ENCODE measurements around the gene MIGA2.
"Not testable (repeated sequence)": the region's sequence is repeated elsewhere in the genome, so short reads cannot be mapped to it uniquely, and the experiment has no call there.

Gene MIGA2

DNA sequence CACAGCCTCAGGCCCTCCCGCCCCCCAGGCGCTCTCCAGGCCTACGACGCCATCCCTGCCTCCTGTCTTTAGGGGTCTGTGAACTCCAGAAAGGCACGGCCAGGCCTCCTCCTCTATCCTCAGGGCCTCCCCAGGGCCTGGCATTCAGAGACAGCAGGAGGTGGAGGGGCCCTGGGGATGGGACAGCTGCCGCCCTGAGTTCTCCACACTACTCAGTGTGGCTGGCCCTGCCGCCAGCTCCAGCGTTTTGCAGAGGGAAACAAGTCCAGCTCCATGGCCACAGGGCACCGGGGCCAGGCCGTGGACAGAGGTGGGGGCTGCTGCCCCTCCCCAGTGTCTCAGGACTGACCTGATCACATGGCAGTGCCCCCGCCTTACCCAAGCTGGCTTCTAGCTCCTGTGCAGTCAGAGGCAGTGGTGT is 24.7 kb upstream of the MIGA2 start:
- no peak for DNase-seq

DNA sequence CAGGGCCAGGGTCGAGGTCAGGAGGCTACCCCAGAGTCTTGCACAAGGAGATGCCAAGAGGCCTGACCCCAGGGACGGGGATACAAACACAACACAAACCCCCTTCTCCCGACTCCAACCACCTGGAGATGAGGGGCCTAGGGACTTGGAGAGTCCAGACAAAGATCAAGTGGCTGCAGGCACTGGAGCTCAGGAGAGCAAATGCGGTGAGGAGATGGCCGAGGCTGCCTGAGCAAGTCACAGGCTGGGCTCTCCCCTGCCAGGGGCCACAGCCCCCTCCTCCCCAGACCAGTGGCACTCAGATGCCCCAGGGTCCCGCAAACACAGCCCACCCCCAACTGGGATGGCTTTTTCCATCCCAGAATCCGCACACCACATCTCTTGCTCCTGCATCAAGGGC is 24.1 kb upstream of the MIGA2 start:
- DNase-seq = no peak

DNA sequence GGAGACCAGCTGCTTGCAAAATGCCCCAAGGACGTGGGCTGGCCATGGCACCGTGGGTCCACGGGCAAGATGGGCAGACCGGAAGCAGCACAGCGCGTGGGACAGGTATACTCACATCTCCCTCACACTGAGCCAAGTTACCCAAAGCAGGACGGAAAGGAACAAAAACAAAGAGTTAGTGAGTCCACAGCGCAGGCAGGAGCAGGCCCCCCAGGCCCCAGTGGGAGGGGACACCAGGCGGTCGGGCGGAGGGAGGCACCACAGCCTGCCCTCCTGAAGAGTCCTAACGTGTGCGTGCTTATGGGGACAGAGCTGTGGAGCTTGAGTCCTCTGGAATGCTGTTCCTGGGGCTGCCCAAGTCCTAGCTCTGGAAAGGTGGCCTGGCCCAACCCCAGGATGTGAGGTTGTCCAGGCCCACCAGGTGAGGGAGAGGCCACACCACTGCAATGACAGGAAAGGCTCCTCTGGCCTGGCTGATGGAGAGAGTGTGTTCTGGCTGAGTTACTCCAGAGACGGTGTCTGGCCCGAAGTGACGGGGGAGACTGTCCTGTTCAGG is 23.5 kb upstream of the MIGA2 start:
- no peak for DNase-seq

DNA sequence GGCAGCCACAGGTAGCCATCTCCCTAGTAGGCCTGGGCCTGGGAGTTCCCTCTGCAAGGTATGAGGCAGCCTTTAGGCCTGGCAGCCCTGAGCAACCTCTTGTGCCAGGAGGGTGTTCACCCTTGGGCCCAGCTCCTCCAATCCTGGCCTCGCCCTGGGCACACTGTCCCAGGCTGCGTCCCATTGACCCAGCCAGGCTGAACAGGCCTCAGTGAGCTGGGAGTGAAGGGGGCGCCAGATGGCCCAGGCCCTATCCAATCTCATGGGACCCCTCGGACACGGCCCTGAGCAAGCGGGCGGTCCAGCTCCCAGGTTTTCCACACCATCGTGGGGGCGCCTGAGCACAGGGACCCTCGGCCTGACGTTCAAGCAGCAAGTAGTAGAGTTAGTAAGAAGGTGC is 22.8 kb upstream of the MIGA2 start:
- no peak for DNase-seq

DNA sequence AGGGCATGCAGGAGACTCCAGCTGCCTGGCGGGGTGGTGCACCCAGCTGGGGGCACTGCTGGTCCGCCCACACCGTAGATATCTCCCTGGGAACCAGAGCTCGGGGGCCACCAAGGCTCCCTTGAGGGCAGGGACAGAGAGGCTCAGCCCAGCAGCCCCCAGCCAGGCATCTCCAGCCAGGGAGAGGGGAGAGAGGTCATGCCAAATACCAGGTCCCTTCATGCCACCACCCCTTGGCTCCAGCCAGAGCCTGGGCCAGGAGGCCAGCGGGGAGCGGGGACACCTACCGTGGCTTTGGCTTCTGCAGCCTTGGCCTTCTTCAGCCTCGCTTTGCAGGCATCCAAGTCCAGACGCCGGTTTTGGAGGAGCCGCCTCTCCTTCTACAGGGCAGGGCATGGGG is 22.3 kb upstream of the MIGA2 start:
- no peak for DNase-seq

DNA sequence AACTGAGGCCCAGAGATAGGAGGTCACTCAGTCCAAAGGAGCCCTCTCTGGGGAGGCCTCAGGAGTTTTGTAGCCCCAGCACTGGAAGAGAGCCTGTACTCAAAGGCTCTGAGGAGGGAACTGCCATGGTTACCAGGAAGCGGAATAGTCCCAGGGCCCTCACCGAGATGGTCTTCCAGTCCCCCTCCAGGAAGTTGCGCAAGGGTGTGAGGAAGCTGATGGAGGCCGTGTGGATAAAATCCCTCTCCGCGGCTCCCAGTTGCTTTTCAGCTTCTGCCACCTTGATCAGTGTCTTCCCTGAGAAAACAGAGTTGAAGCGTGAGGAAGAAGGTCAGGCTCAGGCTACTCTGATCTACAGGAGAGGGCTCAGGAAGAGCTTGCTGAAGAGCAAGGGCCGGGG is 21.8 kb upstream of the MIGA2 start:
- DNase-seq = no peak

DNA sequence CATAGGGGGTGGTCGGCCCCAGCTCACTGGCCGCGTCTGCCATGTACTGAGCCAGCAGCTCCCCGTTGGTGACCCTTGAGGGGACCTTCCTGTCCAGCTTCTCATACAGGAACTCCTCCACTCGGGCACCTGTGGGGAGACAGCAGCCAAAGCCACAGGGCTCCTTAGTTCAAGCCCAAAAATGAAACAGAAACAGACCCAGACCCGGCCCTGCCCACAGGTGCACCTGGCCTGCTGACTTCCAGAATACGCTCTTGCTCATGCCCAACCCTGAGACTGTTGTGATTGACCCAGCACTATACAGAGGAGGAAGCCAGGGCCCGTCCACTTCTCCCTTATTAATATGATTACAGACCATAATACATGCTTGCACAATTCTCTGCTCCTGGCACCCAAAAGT is 15.3 kb upstream of the MIGA2 start:
- DNase-seq = no peak

DNA sequence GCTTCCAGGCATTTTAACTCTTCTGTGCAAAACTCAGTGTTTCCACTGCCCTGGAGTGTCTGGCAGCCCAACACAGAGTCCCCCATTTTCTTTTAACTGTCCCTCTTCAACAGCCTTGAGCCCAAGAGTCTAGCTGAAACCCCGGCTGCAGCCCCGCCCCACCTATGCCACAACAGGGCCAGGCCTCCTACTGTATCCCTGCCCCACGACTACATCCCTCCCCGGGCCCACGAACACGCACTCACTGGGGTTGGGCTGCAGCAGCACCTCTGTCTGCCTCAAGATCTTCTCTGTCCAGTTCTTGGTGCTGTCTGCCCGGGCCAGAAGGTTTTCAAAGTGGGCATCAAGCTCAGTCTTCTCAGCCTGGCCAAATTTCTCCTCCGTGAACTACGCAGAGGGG is 14.4 kb upstream of the MIGA2 start:
- DNase-seq = no peak

DNA sequence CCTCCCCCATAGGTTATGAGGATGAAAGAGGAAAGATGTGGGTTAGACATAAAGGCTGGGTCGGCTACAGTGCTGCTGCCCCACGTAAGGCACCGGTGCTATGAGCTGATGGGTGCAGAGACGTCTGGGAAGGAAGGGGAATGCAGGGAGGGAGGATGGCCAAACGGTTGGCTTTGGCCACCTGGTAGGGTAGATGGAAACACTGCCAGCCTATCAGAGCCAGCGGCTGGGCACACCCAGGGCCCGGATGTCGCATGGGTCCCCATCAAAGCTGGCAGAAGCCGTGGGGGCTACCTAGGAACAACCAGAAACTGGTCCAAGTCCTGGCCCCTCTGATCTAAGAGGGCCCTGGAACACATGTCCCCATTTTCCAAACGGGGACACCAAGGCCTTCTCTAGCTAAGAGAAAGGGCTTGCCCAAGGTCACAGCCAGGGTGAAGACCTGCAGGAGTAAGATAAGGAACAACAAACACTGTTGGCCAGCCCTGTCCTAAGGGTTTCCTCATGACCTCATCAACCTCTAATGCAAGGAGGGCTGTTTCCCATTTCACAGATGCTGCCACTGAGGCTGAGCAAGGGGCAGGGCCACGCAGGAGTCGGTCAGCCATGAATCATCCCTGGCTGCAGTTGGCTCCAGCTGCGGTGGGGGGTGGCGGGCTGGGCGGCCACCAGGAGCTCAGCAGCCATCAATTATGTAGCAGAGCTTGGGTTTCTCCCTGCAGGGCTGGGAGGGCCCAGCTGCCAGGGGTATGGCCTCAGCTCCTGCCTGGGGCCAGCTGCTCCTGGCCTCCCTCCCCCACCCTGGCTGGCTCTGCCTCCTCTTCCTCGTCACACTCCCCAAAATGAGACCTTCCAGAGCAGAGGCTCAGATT is 13.2 kb upstream of the MIGA2 start:
- no peak for DNase-seq

DNA sequence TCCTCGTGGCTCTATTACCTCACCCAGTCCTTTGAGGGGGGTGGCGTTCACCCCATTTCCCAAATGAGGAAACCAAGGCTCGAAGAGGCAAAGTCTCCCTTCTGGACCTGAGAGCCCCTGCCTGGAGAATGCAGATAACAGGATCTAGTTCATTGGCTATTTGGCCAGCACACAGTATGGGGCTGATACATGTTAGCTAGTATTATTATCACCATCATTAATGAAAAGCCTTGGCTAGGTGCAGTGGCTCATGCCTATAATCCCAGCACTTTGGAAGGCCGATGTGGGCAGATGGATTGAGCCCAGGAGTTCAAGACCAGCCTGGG is 12.6 kb upstream of the MIGA2 start:
- DNase-seq = no peak

DNA sequence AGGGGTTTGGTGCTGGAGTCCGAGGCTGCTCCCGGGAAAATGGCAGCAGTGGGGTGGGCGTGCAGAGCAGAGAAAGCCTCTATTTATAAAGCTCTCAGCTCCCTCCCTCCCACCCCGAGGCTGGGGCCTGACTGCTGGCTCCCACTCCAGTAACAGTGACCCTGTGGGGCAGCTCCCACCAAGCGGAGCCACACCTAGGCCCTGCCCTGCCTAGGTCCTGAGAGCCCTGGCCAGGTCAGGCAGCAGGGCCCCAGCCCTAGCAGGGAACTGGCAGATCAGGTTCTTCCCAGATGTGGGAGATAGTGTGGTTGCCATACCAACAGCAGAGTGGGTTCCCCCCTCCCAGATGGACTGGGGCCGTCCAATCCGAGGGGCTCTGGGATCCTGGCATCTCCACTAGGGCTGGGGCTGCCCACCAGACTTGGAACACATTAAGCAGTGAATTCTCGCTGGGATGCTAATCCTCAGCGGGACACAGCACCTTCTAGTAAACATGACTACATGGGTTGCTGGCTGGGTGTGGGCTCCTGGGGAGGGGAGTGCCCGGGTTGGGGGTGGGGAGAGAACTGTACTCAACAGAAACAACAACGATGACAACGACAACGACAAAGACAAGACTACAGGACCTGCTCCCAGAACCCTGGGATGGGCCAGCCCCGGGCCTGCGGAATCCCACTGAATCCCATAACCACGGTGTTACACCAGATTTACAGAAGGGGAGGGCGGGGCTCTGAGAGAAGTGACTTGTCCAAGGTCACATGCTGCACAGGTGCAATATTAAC is 9.8 kb upstream of the MIGA2 start:
- DNase-seq = no peak

DNA sequence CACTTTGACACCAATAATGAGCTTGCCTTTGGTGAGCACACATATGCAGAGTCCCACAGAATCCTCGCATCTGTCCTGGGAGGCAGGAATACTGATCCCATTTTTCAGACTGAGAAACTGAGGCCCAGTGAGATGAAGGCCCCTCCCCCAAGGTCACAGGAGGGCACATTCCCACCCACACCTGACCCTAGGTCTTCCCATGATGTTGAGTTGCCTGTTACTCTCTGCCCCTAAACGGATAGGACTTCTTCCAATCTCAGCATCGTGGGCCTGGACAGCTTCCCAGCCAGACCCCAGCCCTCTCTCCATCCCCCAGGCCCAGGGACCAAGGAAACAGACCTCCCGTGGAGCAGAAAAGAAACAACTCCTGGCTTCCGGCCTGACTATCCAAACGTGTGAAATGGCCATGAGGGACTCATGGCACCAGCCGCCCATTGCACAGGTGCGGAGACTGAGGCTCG is 9.2 kb upstream of the MIGA2 start:
- DNase-seq = no peak

DNA sequence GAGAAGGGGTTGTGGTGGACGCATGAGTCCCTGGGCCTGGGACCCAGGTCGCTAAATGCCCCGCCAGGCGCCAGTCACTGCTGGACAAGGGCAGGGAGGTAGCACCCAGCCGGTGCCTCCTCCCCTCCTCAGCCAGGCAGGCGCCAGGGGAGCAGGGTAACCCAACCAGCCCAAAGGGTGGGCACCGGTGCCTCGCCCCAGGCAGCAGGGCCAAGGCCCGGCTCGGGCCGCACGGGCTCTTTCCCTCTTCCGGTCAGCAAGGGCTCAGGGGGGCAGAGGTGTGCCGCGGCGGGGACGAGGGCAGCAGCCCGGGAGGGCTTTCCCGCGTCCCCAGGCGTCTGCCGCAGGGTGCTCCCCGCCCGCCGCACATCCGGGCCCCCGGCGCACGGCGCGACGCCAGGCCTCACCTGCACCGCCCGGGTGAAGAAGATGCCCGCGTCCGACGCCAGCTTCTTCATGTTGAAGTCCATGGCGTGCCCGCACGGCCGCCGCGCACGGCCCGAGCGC is 8.7 kb upstream of the MIGA2 start:
- DNase-seq = no peak

DNA sequence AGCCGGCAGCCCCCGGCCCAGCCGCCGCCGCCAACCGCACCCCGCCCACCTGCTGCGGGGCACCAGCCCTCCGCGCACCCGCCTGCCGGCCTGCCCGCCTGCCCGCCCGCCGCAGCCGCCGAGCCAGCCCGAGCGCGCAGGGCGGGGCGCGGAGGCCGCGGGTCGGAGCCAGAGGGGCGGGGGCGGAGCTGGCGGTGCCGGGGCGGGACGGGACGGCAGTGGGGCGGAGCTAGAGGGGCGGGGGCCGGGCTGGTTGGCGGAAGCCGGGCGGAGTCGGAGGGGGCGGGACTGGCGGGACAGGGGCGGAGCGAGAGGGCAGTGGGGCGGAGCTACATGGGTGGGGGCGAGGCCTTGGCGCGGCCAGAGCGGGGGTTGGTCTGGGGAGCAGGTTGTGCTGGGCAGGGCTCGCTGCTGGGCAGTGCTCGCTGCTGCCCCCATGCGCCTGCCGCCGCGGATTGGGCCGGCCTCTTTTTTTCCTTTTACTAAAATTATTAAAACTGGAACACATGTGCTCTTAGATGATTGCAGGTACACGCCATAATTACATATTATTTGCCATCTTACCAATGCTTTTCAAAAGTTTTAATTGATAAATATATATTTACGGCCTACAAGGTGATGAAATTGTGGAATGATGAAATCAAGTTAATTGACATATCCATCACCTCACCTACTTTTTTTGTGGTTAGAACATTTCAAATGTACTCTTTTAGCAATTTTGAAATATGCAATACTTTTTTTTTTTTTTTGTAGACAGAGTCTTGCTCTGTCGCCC is 8.0 kb upstream of the MIGA2 start, which contains the start of gene SH3GLB2:
SH3GLB2 (minus strand) TSS at position 140 of the 775 bp plus-strand sequence. CDS start 177 bp downstream, outside the sequence.
- peak; percentile 99 for DNase-seq

DNA sequence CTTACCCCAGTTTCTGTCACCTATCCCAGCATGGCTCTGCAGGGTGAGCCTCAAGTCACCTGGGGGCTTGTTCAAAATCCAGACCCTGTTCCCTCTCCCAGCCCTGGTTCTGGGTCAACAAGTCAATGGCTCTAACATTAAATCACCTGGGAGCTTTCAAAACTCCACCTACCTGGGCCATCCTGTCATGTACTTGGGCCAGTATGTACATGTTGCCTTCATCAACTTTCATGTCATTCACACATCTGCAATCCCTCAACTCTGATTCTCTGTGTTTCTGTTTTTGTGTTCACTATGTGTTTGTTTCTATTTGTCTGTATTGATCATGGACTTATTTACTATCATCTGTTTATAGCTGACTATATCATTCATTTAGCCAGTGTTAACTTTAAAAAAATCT is 6.2 kb upstream of the MIGA2 start:
- no peak for DNase-seq

DNA sequence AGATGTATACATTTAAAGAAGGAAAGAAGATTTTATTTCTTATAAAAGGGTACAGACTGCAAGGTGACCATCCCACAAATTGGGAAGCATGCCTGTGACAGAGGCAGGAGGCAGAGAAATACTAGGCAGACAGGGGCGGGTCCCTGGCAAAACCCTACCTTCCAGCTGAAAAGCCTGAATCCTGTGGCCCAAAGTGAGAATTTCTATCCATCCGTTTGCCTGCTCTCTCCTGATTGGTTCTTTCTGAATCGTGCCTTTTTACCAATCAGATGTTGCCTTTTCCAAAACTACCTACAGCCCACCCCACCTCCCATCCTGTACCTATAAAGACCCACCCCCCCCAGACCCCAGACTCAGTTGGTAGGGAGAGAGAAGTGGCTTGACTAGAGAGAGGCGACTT is 4.9 kb upstream of the MIGA2 start:
- no peak for DNase-seq

DNA sequence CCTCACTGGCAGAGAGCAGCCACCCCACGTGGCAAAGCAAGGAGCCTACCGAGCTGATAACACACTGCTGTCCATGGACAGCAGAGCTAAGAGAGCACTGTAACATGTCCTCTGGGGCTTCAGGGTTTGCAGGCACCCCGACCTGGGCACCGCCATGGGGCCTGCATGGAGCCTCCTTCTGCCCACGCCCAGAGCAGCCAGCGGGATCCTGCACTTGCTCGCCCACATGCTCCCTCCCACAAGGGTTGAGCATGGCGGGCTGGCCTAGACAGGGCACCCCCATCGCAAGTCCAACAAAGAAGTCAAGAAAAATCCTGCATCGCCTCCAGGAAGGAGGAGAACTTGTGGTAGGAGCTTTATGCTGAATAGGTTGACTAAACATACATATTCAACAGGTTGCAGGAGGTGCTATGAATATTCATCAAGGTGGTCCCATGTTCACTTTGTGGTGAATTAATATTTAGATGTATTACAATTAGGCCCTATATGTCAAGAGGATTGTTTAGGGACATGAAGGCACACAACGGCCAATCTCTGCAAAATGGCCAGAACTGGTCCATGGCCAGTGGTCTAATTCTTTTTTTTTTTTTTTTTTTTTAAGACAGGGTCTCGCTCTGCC is 3.8 kb upstream of the MIGA2 start:
- no peak for DNase-seq

DNA sequence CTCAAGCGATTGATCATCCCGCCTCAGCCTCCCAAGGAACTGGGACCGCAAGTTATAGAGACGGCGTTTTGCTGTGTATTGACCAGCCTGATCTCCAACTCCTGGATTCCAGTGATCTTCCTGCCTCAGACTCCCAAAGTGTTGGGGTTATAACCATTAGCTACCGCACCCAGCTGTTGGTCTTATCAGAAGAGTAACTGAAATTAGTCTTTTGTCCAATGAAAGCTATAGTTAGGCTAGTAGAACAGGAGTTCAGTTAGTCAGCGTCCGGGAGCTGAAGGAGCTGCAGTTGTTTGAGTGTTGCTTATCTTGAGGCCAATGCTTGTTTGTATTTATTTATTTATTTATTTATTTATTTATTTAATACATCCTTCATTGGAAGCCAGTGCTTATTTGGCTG is 3.2 kb upstream of the MIGA2 start:
- no peak for DNase-seq

DNA sequence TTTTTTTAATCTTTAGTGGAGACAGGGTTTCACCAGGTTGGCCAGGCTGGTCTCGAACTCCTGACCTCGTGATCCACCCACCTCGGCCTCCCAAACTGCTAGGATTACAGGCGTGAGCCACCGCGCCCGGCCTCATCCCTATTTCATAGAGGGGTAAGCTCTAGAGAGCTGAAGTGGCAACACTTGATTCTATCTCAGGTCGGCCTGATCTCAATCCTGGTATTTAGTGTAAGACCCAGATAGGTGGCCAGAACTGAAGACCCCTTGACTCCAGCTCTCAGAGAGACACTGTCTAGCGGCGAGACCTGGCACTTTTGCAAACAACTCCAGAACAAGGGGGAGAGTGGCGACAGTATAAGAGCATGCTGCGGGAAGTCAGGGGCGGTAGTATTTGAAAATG is 588 bp upstream of the MIGA2 start:
- DNase-seq = not testable (repeated sequence)

DNA sequence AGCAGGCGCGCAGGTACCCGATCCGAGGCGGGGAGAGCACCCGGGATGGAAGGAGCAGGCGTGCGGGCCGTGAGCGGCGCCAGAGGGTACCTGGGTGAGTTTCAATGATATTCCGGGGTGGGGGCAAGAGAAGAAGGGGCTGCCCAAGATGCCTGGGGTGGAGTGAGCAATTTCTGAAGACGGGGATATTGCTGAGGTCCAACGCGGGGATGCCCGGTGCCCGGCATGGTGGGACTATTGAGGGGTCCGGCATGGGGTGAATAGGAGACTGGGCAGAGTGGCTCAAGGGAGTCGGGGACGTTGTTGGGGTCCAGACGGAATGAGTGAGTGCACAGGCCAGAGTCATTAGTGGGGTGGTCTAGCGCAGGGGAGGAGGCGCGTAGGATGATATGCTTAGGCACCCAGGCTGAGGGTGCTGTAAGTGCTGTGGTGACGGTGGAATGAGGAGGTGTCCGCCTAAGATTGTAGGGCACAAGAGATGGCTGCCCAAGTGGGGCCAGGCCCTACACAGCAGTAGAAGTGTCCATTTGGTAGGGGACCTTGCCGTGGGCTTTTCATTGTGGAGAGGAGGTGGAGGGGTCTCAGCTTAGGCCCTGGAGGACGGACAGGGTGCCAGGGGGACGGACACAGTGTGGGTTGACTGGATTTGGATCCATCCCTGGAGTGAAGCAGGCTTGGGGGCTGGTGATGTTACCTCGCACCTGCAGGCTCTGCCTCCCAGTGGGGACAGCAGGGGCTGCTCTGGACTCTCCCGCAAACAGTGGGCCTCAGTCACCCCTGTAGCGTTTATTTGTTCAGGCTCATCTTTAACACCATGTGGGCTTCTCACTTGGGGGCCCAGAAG is 719 bp downstream of the MIGA2 start:
- DNase-seq = no peak

DNA sequence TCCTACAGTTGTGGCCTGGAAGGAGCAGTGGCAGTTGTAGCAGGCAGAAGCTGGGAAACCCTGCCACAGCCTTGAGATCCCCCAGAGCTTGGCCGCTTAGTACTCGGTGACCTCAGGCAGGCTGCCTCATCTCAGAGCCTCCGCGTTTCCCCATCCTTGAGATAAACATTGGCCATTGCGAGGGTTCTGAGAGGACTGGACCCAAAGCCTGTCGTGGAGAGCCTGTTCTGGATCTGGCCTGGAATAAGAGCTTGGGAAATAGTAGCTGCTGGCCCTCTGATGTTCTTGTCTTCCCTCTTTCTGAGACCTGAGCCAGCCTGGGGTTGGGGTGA is 1.3 kb downstream of the MIGA2 start:
- no peak for DNase-seq
